Hepatocyte (in vitro differentiated cells): ENCODE measurements around the gene ZBTB1. TPM values are rescaled to one million over a fixed set of nuclear protein-coding genes. Genes with fewer than 3 reads are reported as not detected.

ENCODE experiments used
- DNase-seq: peaks from one replicate; pipeline ENCODE4 v3.0.0-alpha.2; 2016; ENCODE audit warnings: low spot score
- H2AFZ ChIP-seq: fragments of 200-600 bp; sonication (generic); 2 replicates; pipeline ENCODE4 v1.6.0; 2016; ENCODE audit warnings: antibody characterized with exemption, mild to moderate bottlenecking
- H3K27ac ChIP-seq: fragments of 200-600 bp; sonication (generic); 2 replicates; pipeline ENCODE4 v1.5.1; 2016; ENCODE audit warnings: mild to moderate bottlenecking
- H3K27me3 ChIP-seq: fragments of 200-600 bp; sonication (generic); 2 replicates; pipeline ENCODE4 v1.6.1; 2016
- H3K36me3 ChIP-seq: fragments of 200-600 bp; sonication (generic); replicated peaks from 2 replicates; pipeline ENCODE4 v1.5.1; 2016; ENCODE audit warnings: low read depth; ENCODE audit not compliant: insufficient read depth
- H3K4me1 ChIP-seq: fragments of 200-600 bp; sonication (generic); 2 replicates; pipeline ENCODE4 v1.5.1; 2016; ENCODE audit warnings: mild to moderate bottlenecking, moderate library complexity; ENCODE audit not compliant: insufficient read depth
- H3K4me2 ChIP-seq: fragments of 200-600 bp; sonication (generic); 2 replicates; pipeline ENCODE4 v1.6.0; 2016
- H3K4me3 ChIP-seq: fragments of 200-600 bp; sonication (generic); 2 replicates; pipeline ENCODE4 v1.5.1; 2016; ENCODE audit warnings: mild to moderate bottlenecking
- H3K79me2 ChIP-seq: fragments of 200-600 bp; sonication (generic); 2 replicates; pipeline ENCODE4 v1.6.0; 2017; ENCODE audit warnings: mild to moderate bottlenecking
- H3K9me2 ChIP-seq: fragments of 200-600 bp; sonication (generic); replicated peaks from 2 replicates; pipeline ENCODE4 v1.6.0; 2017; ENCODE audit warnings: mild to moderate bottlenecking; ENCODE audit not compliant: insufficient read depth
- H3K9me3 ChIP-seq: fragments of 200-600 bp; sonication (generic); 2 replicates; pipeline ENCODE4 v1.5.1; 2016; ENCODE audit warnings: low read depth, mild to moderate bottlenecking
- H4K20me1 ChIP-seq: fragments of 200-600 bp; sonication (generic); 2 replicates; pipeline ENCODE4 v1.6.0; 2016; ENCODE audit warnings: mild to moderate bottlenecking; ENCODE audit not compliant: insufficient read depth, poor library complexity, severe bottlenecking
- CTCF ChIP-seq: fragments of 200-600 bp; sonication (generic); IDR thresholded peaks from 2 replicates; pipeline ENCODE4 v1.5.1; 2016; ENCODE audit warnings: antibody characterized with exemption, mild to moderate bottlenecking; ENCODE audit not compliant: poor library complexity
- EZH2 ChIP-seq: fragments of 200-600 bp; sonication (generic); IDR thresholded peaks from 2 replicates; pipeline ENCODE4 v1.6.1; 2016; ENCODE audit warnings: antibody characterized with exemption, mild to moderate bottlenecking, borderline replicate concordance
- EZH2phosphoT487 ChIP-seq: fragments of 200-600 bp; sonication (generic); IDR thresholded peaks from one replicate; pipeline ENCODE4 v1.6.1; 2018; ENCODE audit warnings: antibody characterized with exemption, mild to moderate bottlenecking, low read depth, moderate library complexity; ENCODE audit not compliant: unreplicated experiment, severe bottlenecking
- WGBS: methylation state at CpG from one replicate; pipeline ENCODE4 v1.1.6; 2016; ENCODE audit warnings: low lambda C conversion rate; ENCODE audit errors: missing lambda C conversion rate; 5-methylcytosine and 5-hydroxymethylcytosine counted together
- polyA plus RNA-seq: library from polyadenylated mRNA; unstranded; fragments of >200 nt; fragmentation: Nextera tagmentation; extraction: Ambion mirVana; gene quantifications from 2 replicates; pipeline ENCODE4 v1.2.1, GENCODE V29; 2016
- total RNA-seq: library from RNA; depleted of rRNA; stranded (reverse); fragments of >200 nt; gene quantifications from 2 replicates; pipeline ENCODE4 v1.2.3, GENCODE V29; 2014

Gene ZBTB1
- total and polyA plus RNA-seq, 2 experiments from 2014 or later, result 30.3 to 60.4 TPM

- H3K27me3 ChIP-seq, result no peaks in the 10 kb centered on the region
- no peak for TF ChIP-seq EZH2
- H3K36me3 ChIP-seq, result no peaks in the 10 kb centered on the region
- DNase-seq, result no peak
- no peak overlapping the region for H3K4me3 ChIP-seq
- H2AFZ ChIP-seq, result no peak overlapping the region
- peaks cover 6% of the 10 kb centered on the region for H3K4me1 ChIP-seq
- no peak overlapping the region for H3K4me2 ChIP-seq
- H3K27ac ChIP-seq, result no peak overlapping the region
- no peaks in the 10 kb centered on the region for H3K9me2 ChIP-seq
- WGBS, result 99% methylated on average over 64 of the region's 73 CpGs
- H4K20me1 ChIP-seq, result no peaks in the 10 kb centered on the region
- no peaks in the 10 kb centered on the region for H3K9me3 ChIP-seq
- H3K79me2 ChIP-seq, result no peaks in the 10 kb centered on the region
These were observed 36.8 kb downstream of the ZBTB1 start for GRCh38 chr14:64541261-64541971.

- H3K36me3 ChIP-seq, result no peaks in the 10 kb centered on the region
- H3K9me2 ChIP-seq, result no peaks in the 10 kb centered on the region
- H3K27ac ChIP-seq, result no peak overlapping the region
- no peaks in the 10 kb centered on the region for H3K27me3 ChIP-seq
- H3K4me1 ChIP-seq, result peaks cover 6% of the 10 kb centered on the region
- no peaks in the 10 kb centered on the region for H4K20me1 ChIP-seq
- no peak overlapping the region for H2AFZ ChIP-seq
- no peak overlapping the region for H3K4me3 ChIP-seq
- H3K79me2 ChIP-seq, result no peaks in the 10 kb centered on the region
- WGBS, result 97% methylated on average over 61 of the region's 61 CpGs
- no peaks in the 10 kb centered on the region for H3K9me3 ChIP-seq
- TF ChIP-seq EZH2phosphoT487, result no peak
- no peak for TF ChIP-seq CTCF
- no peak for TF ChIP-seq EZH2
- no peak overlapping the region for H3K4me2 ChIP-seq
- no peak for DNase-seq
These were observed 37.6 kb downstream of the ZBTB1 start for GRCh38 chr14:64541972-64542835.

GRCh38 chr14:64542836-64543201 lies 38.2 kb downstream of the ZBTB1 start:
- Histone ChIP-seq H3K36me3 (no peaks in the 10 kb centered on the region), H3K4me2 (no peak overlapping the region), H3K27me3 (no peaks in the 10 kb centered on the region), H3K9me2 (no peaks in the 10 kb centered on the region), H3K27ac (no peak overlapping the region), H3K9me3 (no peaks in the 10 kb centered on the region), H2AFZ (no peak overlapping the region), H3K4me3 (no peak overlapping the region), H3K79me2 (no peaks in the 10 kb centered on the region), H3K4me1 (peaks cover 6% of the 10 kb centered on the region), H4K20me1 (no peaks in the 10 kb centered on the region)
- WGBS, result 92% methylated on average over 4 of the region's 4 CpGs
- no peak for DNase-seq
- TF ChIP-seq EZH2phosphoT487 (no peak), CTCF (no peak), EZH2 (no peak)

GRCh38 chr14:64544607-64545312 lies 40.2 kb downstream of the ZBTB1 start:
- 53% methylated on average over 5 of the region's 5 CpGs for WGBS
- H3K4me2 ChIP-seq, result no peak overlapping the region

More at GRCh38 chr14:64544607-64545312, 40.2 kb downstream of the ZBTB1 start:
- no peak for TF ChIP-seq EZH2phosphoT487
- TF ChIP-seq EZH2, result no peak
- TF ChIP-seq CTCF, result no peak
- Histone ChIP-seq H3K27me3 (no peaks in the 10 kb centered on the region), H3K9me2 (no peaks in the 10 kb centered on the region), H4K20me1 (no peaks in the 10 kb centered on the region), H3K4me1 (no peaks in the 10 kb centered on the region), H3K36me3 (no peaks in the 10 kb centered on the region), H3K4me3 (no peak overlapping the region), H3K79me2 (no peaks in the 10 kb centered on the region), H3K9me3 (no peaks in the 10 kb centered on the region), H3K27ac (no peak overlapping the region), H2AFZ (no peak overlapping the region)
- no peak for DNase-seq
